HepG2 (cell line): Measurements from ENCODE around the gene ZNF483. TPM values are rescaled to one million over a fixed set of nuclear protein-coding genes. Genes with fewer than 3 reads are reported as not detected.

ENCODE experiments used
- AHR ChIP-seq: IDR thresholded peaks from 2 replicates; pipeline ENCODE4 v1.6.1; 2018; ENCODE audit warnings: missing genetic modification reagents, missing compliant biosample characterization
- CERS6 ChIP-seq: sonication (generic); formaldehyde crosslinking; IDR thresholded peaks from 2 replicates; pipeline ENCODE4 v1.5.0; 2020; ENCODE audit warnings: missing genetic modification reagents
- FLYWCH1 ChIP-seq: sonication (generic); formaldehyde crosslinking; IDR thresholded peaks from 2 replicates; pipeline ENCODE4 v1.8.1; 2023; ENCODE audit warnings: mild to moderate bottlenecking, missing genetic modification reagents
- GPN1 ChIP-seq: sonication (generic); formaldehyde crosslinking; IDR thresholded peaks from 2 replicates; pipeline ENCODE4 v1.5.1; 2020; ENCODE audit warnings: missing genetic modification reagents, borderline replicate concordance
- HNRNPH1 ChIP-seq: fragments of 200-400 bp; formaldehyde crosslinking; optimal IDR thresholded peaks from 2 replicates; pipeline ENCODE3; 2017; ENCODE audit warnings: mild to moderate bottlenecking, low read depth, low read length
- LCORL ChIP-seq, 2 experiments: fragments of 450-650 bp in 1 of 2; sonication (generic) in 1 of 2; formaldehyde crosslinking in 1 of 2; IDR thresholded peaks; 2 replicates each; pipeline versions ENCODE4 v1.5.0 to v1.6.1; 2017 to 2020; ENCODE audit warnings: antibody characterized with exemption in 1 of 2, missing genetic modification reagents in 1 of 2
- NCOA2 ChIP-seq: sonication (generic); formaldehyde crosslinking; IDR thresholded peaks from 2 replicates; pipeline ENCODE4 v1.8.0; 2022; ENCODE audit warnings: inconsistent platforms
- NFIB ChIP-seq: sonication (generic); formaldehyde crosslinking; IDR thresholded peaks from 2 replicates; pipeline ENCODE4 v1.9.0; 2021; ENCODE audit warnings: missing genetic modification reagents, mild to moderate bottlenecking, borderline replicate concordance
- PAF1 ChIP-seq: IDR thresholded peaks from 2 replicates; pipeline ENCODE4 v1.6.1; 2016; ENCODE audit warnings: missing genetic modification reagents, missing compliant biosample characterization
- RBAK ChIP-seq: sonication (generic); formaldehyde crosslinking; IDR thresholded peaks from 2 replicates; pipeline ENCODE4 v1.5.1; 2020; ENCODE audit warnings: mild to moderate bottlenecking, missing genetic modification reagents
- SKI ChIP-seq: fragments of 450-650 bp; IDR thresholded peaks from one replicate; pipeline ENCODE4 v1.6.1; 2018; ENCODE audit warnings: mild to moderate bottlenecking; ENCODE audit not compliant: partially characterized antibody
- SOX13 ChIP-seq, 3 experiments: fragments of 450-650 bp in 1 of 3; sonication (generic) in 1 of 3; formaldehyde crosslinking in 1 of 3; IDR thresholded peaks in 2 of 3; conservative IDR thresholded peaks in 1 of 3; 2 replicates each; pipeline versions ENCODE4 v1.5.0 to v1.6.1; 2016 to 2020; ENCODE audit warnings: antibody characterized with exemption in 1 of 3, mild to moderate bottlenecking in 1 of 3, missing compliant biosample characterization in 1 of 3, missing genetic modification reagents in 1 of 3, moderate library complexity in 1 of 3
- ZBTB2 ChIP-seq: sonication (generic); formaldehyde crosslinking; IDR thresholded peaks from 2 replicates; pipeline ENCODE4 v1.8.0; 2022; ENCODE audit warnings: low read depth, missing genetic modification reagents
- ZBTB46 ChIP-seq: sonication (generic); formaldehyde crosslinking; IDR thresholded peaks from 2 replicates; pipeline ENCODE4 v1.4.0; 2020; ENCODE audit warnings: mild to moderate bottlenecking, missing genetic modification reagents, borderline replicate concordance
- ZKSCAN1 ChIP-seq: fragments of 150-350 bp; IDR thresholded peaks from 2 replicates; pipeline ENCODE4 v1.6.1; 2014; ENCODE audit warnings: low read length
- ZNF33A ChIP-seq: sonication (generic); formaldehyde crosslinking; IDR thresholded peaks from 2 replicates; pipeline ENCODE4 v1.5.1; 2020; ENCODE audit warnings: missing genetic modification reagents, mild to moderate bottlenecking, moderate library complexity, borderline replicate concordance
- ZNF687 ChIP-seq: sonication (generic); formaldehyde crosslinking; IDR thresholded peaks from 2 replicates; pipeline ENCODE4 v1.5.1; 2020; ENCODE audit warnings: mild to moderate bottlenecking, missing genetic modification reagents, moderate library complexity
- ZNF737 ChIP-seq: sonication (generic); formaldehyde crosslinking; IDR thresholded peaks from 2 replicates; pipeline ENCODE4 v1.5.0; 2020; ENCODE audit warnings: missing genetic modification reagents, mild to moderate bottlenecking, borderline replicate concordance
- ZNF775 ChIP-seq: sonication (generic); formaldehyde crosslinking; IDR thresholded peaks from 2 replicates; pipeline ENCODE4 v1.4.0; 2020; ENCODE audit warnings: missing genetic modification reagents, mild to moderate bottlenecking, moderate library complexity, borderline replicate concordance
- ZSCAN9 ChIP-seq: IDR thresholded peaks from 2 replicates; pipeline ENCODE4 v1.6.1; 2016; ENCODE audit warnings: borderline replicate concordance
- polyA plus RNA-seq, 8 experiments: library from polyadenylated mRNA; depleted of rRNA in 3 of 8; stranded (reverse) in 7 of 8; unstranded in 1 of 8; fragments of >200 nt; fragmentation: Illumina TruSeq in 4 of 8; extraction: Trizol in 4 of 8; gene quantifications; 2 replicates each; pipeline versions ENCODE4 v1.2.1 to v1.2.3, GENCODE V29; 2011 to 2016; ENCODE audit warnings: low read depth in 4 of 8, missing spikeins in 1 of 8, mixed read lengths in 1 of 8; ENCODE audit not compliant: insufficient read depth in 1 of 8
- total RNA-seq, 5 experiments: library from RNA; depleted of rRNA; stranded (reverse); fragments of >200 nt; fragmentation: Illumina TruSeq; extraction: Trizol; gene quantifications; 2 replicates each; pipeline ENCODE4 v1.2.3, GENCODE V29; 2016; ENCODE audit warnings: low read depth in 1 of 5

ZNF483 gene
- total and polyA plus RNA-seq, 2 of the 13 experiments (the other 11 are each of a cell fraction or from before 2014, with no cell fraction given), result 2.0 to 9.5 TPM

GRCh38 chr9:111597852-111598732 lies 73.1 kb downstream of the ZNF483 start (continued):
- TF ChIP-seq ZNF687 (CRISPR knock-in tag) (peak; percentile 56), ZNF737 (CRISPR knock-in tag) (no peak), ZNF775 (CRISPR knock-in tag) (no peak), SKI (no peak), SOX13 (IDR thresholded peaks at IDR 0.05) (no peak), SOX13 (CRISPR knock-in tag; conservative IDR thresholded peaks at IDR 0.05 in 1 of 2, IDR thresholded peaks at IDR 0.05 in 1 of 2) (no peak), LCORL (IDR thresholded peaks at IDR 0.05) (no peak), LCORL (CRISPR knock-in tag; IDR thresholded peaks at IDR 0.05) (no peak), GPN1 (CRISPR knock-in tag) (no peak), ZBTB2 (no peak), HNRNPH1 (no peak), ZSCAN9 (CRISPR knock-in tag) (no peak), CERS6 (CRISPR knock-in tag) (no peak), ZBTB46 (no peak), NCOA2 (CRISPR knock-in tag) (peak; percentile 23; the same call in 1 of the 2 replicates), ZNF33A (CRISPR knock-in tag) (peak; percentile 64; the same call in 1 of the 2 replicates), PAF1 (CRISPR knock-in tag) (no peak), AHR (no peak), NFIB (CRISPR knock-in tag) (no peak), ZKSCAN1 (no peak), RBAK (CRISPR knock-in tag) (no peak), FLYWCH1 (CRISPR knock-in tag) (no peak)
